PFSK-1 (cell line): ENCODE results near the gene ONECUT3.

Source experiments
- FOXP2 ChIP-seq: optimal IDR thresholded peaks from 2 replicates; pipeline ENCODE3; 2011; ENCODE audit warnings: borderline replicate concordance, control low read depth, inconsistent platforms; ENCODE audit not compliant: insufficient read depth; ENCODE audit errors: extremely low read length, extremely low read depth
- POLR2AphosphoS5 ChIP-seq: IDR thresholded peaks from 2 replicates; pipeline ENCODE4 v1.6.1; 2012; ENCODE audit warnings: low read depth, mild to moderate bottlenecking, control low read depth, low read length, moderate library complexity
- REST ChIP-seq, 2 experiments: IDR thresholded peaks; 2 replicates each; pipeline versions ENCODE4 v1.6.1 to v1.8.0; 2011 to 2012; ENCODE audit warnings: low read depth in 2 of 2, low read length in 2 of 2, control low read depth in 1 of 2, inconsistent platforms in 1 of 2, mild to moderate bottlenecking in 1 of 2, moderate library complexity in 1 of 2; ENCODE audit not compliant: insufficient read depth in 1 of 2
- SIN3A ChIP-seq: IDR thresholded peaks from 2 replicates; pipeline ENCODE4 v1.6.1; 2012; ENCODE audit warnings: mild to moderate bottlenecking, low read length, moderate library complexity, borderline replicate concordance; ENCODE audit not compliant: insufficient read depth
- TAF1 ChIP-seq: IDR thresholded peaks from 2 replicates; pipeline ENCODE4 v1.6.1; 2012; ENCODE audit warnings: low read length, control low read depth, borderline replicate concordance; ENCODE audit not compliant: insufficient read depth

Gene ONECUT3

GRCh38 chr19:1757468-1758230, 4.3 kb downstream of the ONECUT3 start:
- TF ChIP-seq FOXP2, result no peak
- TF ChIP-seq SIN3A, result no peak
- no peak for TF ChIP-seq REST (IDR thresholded peaks at IDR 0.05; ENCODE audit: insufficient read depth in 1 of 2, low read depth in 2 of 2, low read length in 2 of 2)
- TF ChIP-seq TAF1, result no peak
- no peak for TF ChIP-seq POLR2AphosphoS5

GRCh38 chr19:1758231-1758577, 4.9 kb downstream of the ONECUT3 start:
- no peak for TF ChIP-seq REST (IDR thresholded peaks at IDR 0.05; ENCODE audit: insufficient read depth in 1 of 2, low read depth in 2 of 2, low read length in 2 of 2)
- no peak for TF ChIP-seq FOXP2
- no peak for TF ChIP-seq TAF1
- TF ChIP-seq SIN3A, result no peak
- no peak for TF ChIP-seq POLR2AphosphoS5

GRCh38 chr19:1758959-1759903, 5.9 kb downstream of the ONECUT3 start:
- TF ChIP-seq FOXP2 (no peak), SIN3A (no peak), REST (IDR thresholded peaks at IDR 0.05; ENCODE audit: insufficient read depth in 1 of 2, low read depth in 2 of 2, low read length in 2 of 2) (no peak), POLR2AphosphoS5 (no peak), TAF1 (no peak)

GRCh38 chr19:1760020-1760419, 6.7 kb downstream of the ONECUT3 start:
- TF ChIP-seq POLR2AphosphoS5, result no peak
- no peak for TF ChIP-seq FOXP2
- TF ChIP-seq SIN3A, result no peak
- TF ChIP-seq REST (IDR thresholded peaks at IDR 0.05; ENCODE audit: insufficient read depth in 1 of 2, low read depth in 2 of 2, low read length in 2 of 2), result no peak
- TF ChIP-seq TAF1, result no peak
